Measurements from ENCODE around the gene ENPP1.

- TF ChIP-seq, protein P1, sequence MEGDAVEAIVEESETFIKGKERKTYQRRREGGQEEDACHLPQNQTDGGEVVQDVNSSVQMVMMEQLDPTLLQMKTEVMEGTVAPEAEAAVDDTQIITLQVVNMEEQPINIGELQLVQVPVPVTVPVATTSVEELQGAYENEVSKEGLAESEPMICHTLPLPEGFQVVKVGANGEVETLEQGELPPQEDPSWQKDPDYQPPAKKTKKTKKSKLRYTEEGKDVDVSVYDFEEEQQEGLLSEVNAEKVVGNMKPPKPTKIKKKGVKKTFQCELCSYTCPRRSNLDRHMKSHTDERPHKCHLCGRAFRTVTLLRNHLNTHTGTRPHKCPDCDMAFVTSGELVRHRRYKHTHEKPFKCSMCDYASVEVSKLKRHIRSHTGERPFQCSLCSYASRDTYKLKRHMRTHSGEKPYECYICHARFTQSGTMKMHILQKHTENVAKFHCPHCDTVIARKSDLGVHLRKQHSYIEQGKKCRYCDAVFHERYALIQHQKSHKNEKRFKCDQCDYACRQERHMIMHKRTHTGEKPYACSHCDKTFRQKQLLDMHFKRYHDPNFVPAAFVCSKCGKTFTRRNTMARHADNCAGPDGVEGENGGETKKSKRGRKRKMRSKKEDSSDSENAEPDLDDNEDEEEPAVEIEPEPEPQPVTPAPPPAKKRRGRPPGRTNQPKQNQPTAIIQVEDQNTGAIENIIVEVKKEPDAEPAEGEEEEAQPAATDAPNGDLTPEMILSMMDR (conservative IDR thresholded peaks at IDR 0.05; ENCODE audit: low read length) = no peak
- no peak for TF ChIP-seq EZH2phosphoT487 (IDR thresholded peaks at IDR 0.05; ENCODE audit: borderline replicate concordance, low read depth, low read length)
Observed at GRCh38 chr6:131784561-131784960, 23.3 kb upstream of the ENPP1 start.

Measured in OCI-LY7 (cell line).